ENCODE results near the gene SLC16A7. TPM values are rescaled to one million over a fixed set of nuclear protein-coding genes. Genes with fewer than 3 reads are reported as not detected.

Gene SLC16A7
- total RNA-seq, 1 donor from 2014 or later = 4.3 TPM

DNA sequence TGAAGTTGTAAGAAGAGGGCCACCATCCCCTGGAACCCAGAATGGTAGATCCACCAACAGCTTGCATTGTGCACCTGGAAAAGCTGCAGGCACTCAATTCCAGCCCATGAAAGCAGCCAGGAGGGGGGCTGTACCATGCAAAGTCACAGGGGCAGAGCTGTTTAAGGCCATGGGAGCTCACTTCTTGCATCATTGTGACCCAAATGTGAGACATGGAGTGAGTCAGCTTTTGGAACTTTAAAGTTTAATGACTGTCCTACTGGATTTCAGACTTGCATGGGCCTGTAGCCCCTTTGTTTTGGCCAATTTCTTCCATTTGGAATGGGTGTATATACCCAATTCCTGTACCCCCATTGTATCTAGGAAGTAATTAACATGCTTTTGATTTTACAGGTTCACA, 50.8 kb downstream of the SLC16A7 start:
- Mint-ChIP-seq H3K4me3 (no peak overlapping the region), H3K36me3 (no peaks in the 10 kb centered on the region), H3K27ac (no peak overlapping the region), H3K9me3 (peaks cover 13% of the 10 kb centered on the region), H3K27me3 (ENCODE audit: low read depth) (no peaks in the 10 kb centered on the region), H3K4me1 (peaks cover 23% of the 10 kb centered on the region)
- no peak for DNase-seq (ENCODE audit: low spot score in 2 of 2, unreplicated experiment in 2 of 2)
- no peak for TF ChIP-seq CTCF (IDR thresholded peaks at IDR 0.05; ENCODE audit: unreplicated experiment)

DNA sequence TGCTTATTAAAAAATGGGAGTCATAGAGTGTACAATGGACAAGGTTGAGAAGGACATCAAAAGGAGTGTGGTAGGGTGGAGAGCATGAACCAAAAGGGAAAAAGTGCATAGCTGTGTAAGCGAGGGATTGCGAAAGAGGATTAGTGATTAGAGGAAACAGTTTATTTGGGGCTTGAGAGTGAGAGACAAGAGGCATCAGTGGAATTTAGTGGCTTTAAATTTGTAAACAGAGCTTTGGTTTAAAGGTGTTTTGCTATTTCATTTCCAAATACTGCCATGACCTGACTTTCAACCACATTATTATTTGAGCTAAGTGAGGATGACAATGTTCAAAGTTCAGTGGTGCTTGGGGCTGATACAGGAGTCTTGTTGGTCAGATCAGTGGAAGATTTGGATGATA, 53.4 kb downstream of the SLC16A7 start:
- Mint-ChIP-seq H3K36me3 (no peaks in the 10 kb centered on the region), H3K4me1 (peaks cover 25% of the 10 kb centered on the region), H3K9me3 (peaks cover 13% of the 10 kb centered on the region), H3K27me3 (ENCODE audit: low read depth) (no peaks in the 10 kb centered on the region), H3K27ac (no peak overlapping the region), H3K4me3 (no peak overlapping the region)
- no peak for TF ChIP-seq CTCF (IDR thresholded peaks at IDR 0.05; ENCODE audit: unreplicated experiment)
- no peak for DNase-seq (ENCODE audit: low spot score in 2 of 2, unreplicated experiment in 2 of 2)

DNA sequence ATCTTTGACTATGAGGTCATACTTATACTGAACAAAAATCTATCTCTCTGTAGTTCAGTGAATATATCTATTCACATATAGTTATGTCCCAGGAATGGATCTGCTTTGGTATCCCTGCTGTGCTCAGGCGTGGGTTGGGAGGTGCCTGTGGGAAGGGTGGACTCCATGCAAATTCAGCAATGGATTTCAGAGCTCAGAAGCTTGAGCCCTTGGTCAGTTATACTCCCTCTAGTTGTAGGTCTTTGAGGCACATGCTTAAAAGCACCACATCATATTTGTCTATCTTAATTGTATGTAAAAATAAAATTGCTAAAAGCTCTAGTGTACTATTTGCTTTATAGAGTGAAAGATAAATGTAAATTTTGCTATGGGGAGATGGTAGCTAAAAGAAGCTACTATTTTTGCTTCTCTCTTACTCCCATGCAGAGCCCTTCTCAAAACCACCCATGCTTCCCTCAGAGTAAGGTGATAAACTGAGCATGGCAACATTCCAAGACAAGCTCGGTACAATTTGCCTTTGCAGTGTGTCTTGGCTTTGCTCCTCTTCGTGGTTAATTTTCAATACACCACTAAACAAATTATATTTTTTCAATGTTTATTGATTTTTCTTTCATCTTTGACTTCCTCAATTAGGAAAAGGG, 54.9 kb downstream of the SLC16A7 start:
- peak overlapping the region; percentile 63 for H3K27ac Mint-ChIP-seq
- no peak overlapping the region for H3K4me3 Mint-ChIP-seq
- no peak for DNase-seq (ENCODE audit: low spot score in 2 of 2, unreplicated experiment in 2 of 2)
- H3K4me1 Mint-ChIP-seq = peaks cover 25% of the 10 kb centered on the region
- no peaks in the 10 kb centered on the region for H3K36me3 Mint-ChIP-seq
- peaks cover 5% of the 10 kb centered on the region for H3K9me3 Mint-ChIP-seq
- TF ChIP-seq CTCF (IDR thresholded peaks at IDR 0.05; ENCODE audit: unreplicated experiment) = no peak
- no peaks in the 10 kb centered on the region for H3K27me3 Mint-ChIP-seq (ENCODE audit: low read depth)

DNA sequence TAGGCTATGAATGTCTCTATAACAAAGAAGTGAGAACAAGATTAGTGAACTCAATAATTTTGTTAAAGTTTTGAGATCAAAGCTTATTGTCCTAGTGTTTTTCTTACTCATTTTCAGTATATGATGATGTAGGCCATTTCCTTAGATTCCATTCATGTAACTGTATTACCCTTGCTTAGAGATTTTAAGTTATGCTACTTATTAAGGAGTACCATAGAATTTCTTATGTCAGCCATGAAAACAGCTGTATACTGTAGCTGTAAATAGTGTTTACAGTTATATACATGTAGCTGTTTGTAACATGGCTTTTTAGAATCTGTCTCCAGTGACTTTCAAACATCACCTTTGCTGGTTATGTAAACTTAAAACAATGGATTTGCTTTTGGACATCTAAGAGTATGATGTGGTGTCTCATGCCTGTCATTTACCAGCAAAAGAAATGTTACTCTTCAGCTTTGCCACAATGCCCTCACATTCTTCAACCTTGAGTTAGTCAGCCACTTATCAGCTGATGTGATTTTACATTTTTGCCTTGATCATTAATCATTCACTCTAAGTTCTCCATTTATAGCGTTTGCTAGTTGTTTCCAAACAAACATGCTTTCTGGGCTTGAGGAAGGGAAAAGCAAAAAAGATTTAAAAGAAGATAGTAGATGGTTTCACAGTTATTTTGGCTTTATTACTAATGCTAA, 55.5 kb downstream of the SLC16A7 start:
- Mint-ChIP-seq H3K27ac (peak overlapping the region; percentile 63), H3K27me3 (ENCODE audit: low read depth) (no peaks in the 10 kb centered on the region), H3K9me3 (peaks cover 3% of the 10 kb centered on the region), H3K4me1 (peaks cover 25% of the 10 kb centered on the region), H3K36me3 (no peaks in the 10 kb centered on the region), H3K4me3 (no peak overlapping the region)
- DNase-seq (ENCODE audit: low spot score in 2 of 2, unreplicated experiment in 2 of 2) = no peak
- TF ChIP-seq CTCF (IDR thresholded peaks at IDR 0.05; ENCODE audit: unreplicated experiment) = no peak

DNA sequence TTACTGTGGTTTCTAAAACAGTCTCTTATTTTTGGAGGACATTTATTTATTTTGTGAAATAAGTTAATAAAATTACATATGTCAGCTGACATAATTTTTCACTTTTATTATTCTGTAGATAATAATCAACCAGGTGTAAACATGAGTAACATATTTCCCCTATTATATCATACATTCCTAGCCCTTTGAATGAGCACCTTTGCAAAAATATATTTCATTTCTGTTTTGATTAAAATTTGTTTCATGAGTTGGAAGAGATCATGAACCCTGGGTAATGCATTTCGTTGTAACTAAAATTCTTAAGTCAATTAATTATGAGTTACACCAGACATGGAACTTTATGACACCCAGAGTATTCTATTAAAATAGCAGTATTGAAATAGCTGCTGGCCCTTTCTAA, 56.3 kb downstream of the SLC16A7 start:
- no peak for DNase-seq (ENCODE audit: low spot score in 2 of 2, unreplicated experiment in 2 of 2)
- Mint-ChIP-seq H3K27me3 (ENCODE audit: low read depth) (no peaks in the 10 kb centered on the region), H3K27ac (no peak overlapping the region), H3K36me3 (no peaks in the 10 kb centered on the region), H3K4me3 (no peak overlapping the region), H3K4me1 (peaks cover 25% of the 10 kb centered on the region), H3K9me3 (peaks cover 3% of the 10 kb centered on the region)
- no peak for TF ChIP-seq CTCF (IDR thresholded peaks at IDR 0.05; ENCODE audit: unreplicated experiment)

Measured in mesothelial cell of epicardium (in vitro differentiated cells).